Hematopoietic multipotent progenitor cell treated with erythropoietin and hydrocortisone succinate and interleukin-3 and kit ligand, for 6 days (in vitro differentiated cells): ENCODE data around the gene ATXN7L3.

Experiments
- DNase-seq: peaks from one replicate; pipeline ENCODE4 v3.0.0-alpha.2; 2015

ATXN7L3 gene

GRCh38 chr17:44217738-44218343, 18.2 kb upstream of the ATXN7L3 start:
- DNase-seq = peak; percentile 36

GRCh38 chr17:44216694-44217093, 17.0 kb upstream of the ATXN7L3 start:
- no peak for DNase-seq

DNA sequence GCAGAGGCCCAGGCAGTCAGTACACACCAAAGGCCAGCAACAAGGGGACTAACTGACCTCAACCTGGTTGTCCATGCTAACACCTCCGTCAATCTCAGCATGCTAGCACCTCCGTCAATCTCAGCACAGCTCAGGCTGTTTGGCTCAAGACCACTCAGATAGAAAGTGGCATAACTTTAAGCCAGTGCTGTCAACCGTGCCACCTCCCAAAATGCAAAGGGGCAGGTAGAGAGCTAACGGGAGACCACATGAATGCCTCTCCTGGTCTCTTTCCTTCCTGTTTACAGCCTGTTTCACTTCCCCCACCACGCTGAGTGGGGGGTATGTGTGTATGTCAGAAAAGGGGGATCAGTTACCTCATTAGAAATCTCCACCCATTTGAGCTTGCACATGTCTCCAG, 16.5 kb upstream of the ATXN7L3 start:
- no peak for DNase-seq

- no peak for DNase-seq
Measured at GRCh38 chr17:44214896-44215295, 15.2 kb upstream of the ATXN7L3 start.

DNA sequence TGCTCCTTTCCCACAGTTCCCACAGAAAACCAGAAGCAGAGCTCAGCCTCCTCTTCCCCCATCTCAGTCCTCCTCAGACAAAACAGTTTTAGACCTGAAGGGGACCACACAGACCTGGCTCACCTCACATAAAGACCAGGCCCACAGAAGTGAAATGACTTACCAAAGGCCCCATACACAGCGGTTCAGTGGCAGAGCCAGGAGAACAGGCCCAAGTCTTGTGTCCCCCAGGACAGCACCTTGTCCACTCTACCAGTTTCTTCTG, 14.5 kb upstream of the ATXN7L3 start:
- no peak for DNase-seq

- no peak for DNase-seq
Measured at GRCh38 chr17:44213403-44214229, 13.9 kb upstream of the ATXN7L3 start.

DNA sequence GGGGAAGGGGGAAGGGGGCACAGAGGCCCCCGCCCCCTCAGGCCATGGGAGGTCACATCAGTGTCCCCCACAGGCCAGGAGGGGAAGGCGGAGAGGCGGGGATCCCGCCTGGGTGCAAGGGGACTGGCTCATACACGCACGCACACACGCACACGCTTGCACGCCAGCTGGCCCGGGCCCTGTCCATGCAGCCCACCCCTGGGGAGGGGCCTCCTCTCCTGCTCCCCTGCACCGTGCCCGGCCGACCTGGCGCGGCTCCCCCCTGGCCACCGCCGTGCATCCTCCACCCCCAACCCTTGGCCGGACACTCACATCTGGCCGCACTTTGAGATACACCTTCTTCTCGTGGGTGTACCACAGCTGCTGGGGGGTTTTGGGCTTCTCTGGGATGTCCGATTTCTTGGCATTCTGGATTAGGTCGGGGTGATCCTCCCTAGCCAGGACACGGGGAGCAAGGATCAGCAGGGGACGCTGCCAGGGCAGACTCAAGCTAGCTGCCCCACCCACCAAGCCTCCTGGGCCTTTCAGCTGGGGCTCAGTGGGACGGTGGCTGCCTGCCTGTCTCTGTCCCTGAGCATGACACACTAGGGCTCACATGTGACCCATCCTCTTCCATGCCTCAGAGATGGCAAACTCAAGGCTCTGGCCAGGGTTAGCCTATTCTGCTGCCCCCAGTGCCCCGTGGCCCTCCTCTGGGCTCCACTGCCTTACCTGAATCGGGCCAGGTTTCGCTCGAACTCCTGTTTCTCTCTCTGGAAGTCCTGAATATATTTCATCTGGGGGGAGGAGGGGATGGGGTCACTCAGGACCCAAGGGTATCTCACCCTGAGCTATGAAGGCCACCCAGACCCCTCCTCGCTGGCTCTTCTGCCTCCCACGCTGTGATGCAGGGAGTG, 13.1 kb upstream of the ATXN7L3 start:
- DNase-seq = no peak

DNA sequence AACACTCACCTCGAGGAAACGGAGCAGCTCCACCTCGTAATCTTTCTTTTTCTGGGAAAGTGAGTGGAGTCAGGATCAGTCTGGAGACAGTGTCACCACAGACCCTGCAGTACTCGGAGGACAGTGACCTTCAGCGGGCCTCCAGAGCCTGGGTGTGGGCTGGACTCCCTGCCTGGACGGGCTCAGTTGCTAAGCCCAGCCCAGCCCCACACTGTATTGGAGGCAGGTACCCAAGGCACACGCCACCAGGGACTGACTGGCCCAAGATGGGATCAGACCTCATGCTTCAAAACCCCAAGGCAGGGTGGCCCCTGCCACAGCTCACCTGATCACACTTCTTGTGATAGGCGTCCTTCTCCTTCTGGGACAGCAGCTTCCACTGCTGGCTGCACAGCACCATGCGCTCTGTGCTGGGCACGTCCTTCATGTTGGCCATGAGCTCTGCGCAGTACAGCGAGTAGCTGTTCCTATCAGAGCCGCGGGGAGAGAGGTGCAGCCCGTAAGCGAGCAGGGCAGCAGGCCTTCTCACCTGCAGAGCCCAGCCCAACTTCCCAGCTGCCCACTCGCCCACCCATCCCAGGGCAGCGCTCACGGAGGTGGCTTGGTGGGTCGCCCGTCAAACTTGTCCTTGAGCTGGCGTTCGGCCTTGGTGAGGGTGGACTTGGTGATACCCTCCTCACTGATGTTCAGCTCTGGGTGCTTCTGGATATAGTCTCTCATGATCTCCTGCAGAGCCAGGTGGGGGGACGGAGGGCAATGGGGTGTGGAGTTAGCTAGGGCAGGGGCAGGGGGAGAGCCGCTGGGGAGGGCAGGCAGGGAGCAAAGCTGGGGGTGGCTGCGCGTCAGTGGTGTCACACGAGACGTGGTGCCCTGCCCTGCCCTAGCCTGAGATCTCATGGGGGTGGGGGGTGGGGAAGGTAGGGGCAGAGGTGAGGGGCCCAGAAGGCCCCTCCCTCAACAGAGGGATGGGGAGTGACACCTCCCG, 11.9 kb upstream of the ATXN7L3 start:
- DNase-seq = no peak

DNA sequence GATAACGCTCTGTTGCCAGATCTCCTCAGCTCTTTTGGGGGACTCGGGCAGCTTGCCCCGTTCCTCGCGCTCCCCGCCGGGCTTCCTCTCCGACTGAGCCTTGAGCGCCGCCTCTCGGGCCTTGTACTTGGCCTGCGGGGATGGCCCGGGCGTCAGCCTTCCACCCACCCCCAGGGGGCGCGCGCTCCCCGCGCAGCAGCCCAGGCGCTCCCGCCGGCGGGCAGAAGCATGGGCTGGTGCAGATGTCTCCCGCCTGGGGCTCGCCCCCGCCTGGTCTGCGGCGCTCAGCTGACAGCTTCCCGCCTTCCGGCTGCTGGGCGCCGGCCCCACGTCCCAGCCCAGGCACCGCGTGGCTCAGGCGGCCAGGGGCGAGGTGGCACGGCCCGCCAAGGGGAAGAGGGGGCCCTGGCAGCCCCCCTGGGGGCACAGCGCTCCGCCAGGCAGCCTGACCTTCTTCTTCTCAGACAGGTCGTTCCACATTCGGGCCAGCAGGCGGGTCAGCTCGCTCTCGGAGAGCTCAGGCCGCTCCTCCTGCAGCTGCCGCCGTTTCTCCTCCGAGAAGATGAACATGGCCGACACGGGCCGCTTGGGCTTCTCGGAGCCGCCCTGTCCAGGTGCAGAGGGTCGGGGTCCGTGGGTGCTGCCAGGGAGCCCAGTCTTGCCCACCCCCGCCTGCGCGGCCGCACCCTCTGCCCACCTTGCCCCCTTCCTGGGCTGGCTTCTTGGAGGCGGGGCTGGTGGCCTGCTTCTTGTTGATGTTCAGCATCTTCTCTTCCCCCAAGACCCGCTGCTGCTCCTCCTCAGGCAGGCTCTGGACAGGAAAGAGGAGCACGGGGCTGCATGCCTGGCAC, 10.9 kb upstream of the ATXN7L3 start:
- peak; percentile 93 for DNase-seq

- DNase-seq = no peak
Measured at GRCh38 chr17:44209786-44210341, 10.2 kb upstream of the ATXN7L3 start.

DNA sequence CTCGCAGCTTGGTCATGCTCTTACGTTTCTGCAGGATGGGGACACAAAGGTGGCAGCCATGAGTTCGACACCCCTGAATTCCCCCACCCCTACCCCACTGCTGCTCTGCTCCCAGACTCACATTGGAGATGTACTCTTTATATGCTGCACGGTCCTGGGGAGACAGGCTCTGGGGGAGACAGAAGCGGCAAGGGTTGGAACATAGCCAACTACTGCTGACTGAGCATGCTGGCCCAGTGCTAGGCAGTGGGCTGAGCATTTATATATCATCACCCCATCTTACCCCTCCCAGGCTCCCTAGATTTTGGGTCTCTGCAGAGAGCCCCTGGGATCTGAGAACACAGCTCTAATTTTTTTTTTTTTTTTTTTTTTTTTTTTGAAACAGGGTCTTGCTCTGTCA, 8.1 kb upstream of the ATXN7L3 start:
- DNase-seq = peak; percentile 62

DNA sequence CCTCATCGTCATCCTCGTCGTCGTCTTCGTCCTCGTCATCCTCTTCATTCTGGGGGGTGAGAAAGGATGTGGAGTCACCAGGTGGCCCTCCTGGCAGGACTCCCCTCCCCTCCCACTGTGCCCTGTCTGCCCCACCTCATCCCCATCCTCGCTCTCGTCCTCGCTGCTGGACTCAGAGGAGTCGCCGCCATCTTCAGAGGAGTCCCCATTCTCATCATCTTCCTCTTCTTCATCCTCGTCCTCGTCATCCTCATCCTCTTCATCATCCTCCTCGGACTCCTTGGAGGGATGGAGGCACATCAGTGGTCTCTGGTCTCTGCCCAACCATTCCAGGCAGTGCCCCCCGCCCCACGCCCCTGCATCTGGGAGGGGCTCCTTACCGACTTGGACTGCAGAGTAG, 7.6 kb upstream of the ATXN7L3 start:
- DNase-seq = no peak

DNA sequence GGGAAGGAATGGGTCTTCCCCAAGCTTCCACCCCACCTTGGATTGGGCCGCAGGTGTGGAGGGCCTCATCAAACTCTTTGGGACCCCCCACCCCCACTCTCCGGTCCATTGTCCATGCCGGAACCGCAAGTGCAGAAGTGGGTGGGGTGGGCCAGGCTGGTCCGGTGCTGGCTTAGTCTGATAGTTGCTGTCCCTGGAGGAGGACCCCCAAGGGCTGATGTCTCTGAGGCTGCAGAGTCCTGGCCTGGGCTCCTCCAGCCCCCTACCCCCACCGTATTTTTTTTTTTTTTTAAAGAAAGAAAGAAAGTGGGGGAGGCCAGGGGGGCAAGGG, 7.1 kb upstream of the ATXN7L3 start:
- DNase-seq = no peak

- no peak for DNase-seq
Measured at GRCh38 chr17:44205962-44206824, 6.5 kb upstream of the ATXN7L3 start.

DNA sequence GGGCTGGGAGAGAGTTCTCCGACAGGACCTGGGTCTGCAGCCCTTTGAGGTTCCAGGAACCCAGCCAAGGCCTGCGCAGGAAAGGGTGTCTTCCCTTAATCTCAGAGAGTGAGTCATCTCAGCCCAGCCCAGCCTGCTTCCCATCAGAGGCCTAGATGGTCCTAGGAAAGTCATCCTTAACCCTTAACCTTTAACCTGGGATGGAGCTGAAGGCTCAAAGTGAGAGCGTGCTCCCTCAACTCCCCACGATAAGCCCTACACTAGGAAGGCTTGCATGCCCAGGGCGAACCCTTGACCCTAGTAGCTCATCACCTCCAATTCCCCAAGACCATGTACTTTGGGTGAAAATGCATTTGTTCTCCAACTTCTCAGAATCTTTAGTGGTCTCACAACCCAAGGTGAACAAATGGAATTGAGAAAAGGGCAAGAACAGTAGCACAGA, 4.8 kb upstream of the ATXN7L3 start:
- DNase-seq = peak; percentile 66

GRCh38 chr17:44203731-44204440, 4.2 kb upstream of the ATXN7L3 start:
- DNase-seq = peak; percentile 91

DNA sequence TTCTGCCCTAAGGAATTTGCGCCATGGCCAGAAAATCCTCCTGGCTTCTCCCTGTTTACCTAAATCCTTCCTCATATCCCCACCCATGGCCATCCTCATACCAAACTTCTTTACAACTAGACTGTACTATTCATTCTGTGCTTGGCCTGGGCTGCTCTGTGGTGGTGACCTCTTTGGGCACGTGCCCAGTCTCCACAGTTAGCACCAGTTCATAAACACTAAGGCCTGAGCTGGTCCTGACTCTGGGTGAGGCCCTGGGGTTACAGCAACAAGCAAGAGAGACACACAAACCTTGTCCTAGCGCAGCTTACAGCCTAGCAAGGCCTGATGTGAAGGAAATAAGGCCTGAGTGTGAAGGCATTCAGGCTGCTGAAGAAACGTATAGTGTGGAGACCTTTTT, 3.1 kb upstream of the ATXN7L3 start:
- no peak for DNase-seq

- peak; percentile 36 for DNase-seq
Measured at GRCh38 chr17:44200478-44201155, 933 bp upstream of the ATXN7L3 start.
